ENCODE data around the gene PPM1D.
"Not testable (repeated sequence)": the region's sequence is repeated elsewhere in the genome, so short reads cannot be mapped to it uniquely, and the experiment has no call there.

Gene PPM1D

GRCh38 chr17:60602871-60603270, 2.9 kb downstream of the PPM1D start:
- Histone ChIP-seq H3K27ac (ENCODE audit: low read depth, low read length) (no peak overlapping the region), H4K20me1 (ENCODE audit: low read depth, low read length) (peaks cover 3% of the 10 kb centered on the region; the same call in 1 of the 2 replicates)

GRCh38 chr17:60603477-60603876, 3.5 kb downstream of the PPM1D start:
- not testable (repeated sequence) for H4K20me1 ChIP-seq (ENCODE audit: low read depth, low read length); H3K4me3 ChIP-seq (ENCODE audit: insufficient read depth, low read length, poor library complexity, severe bottlenecking); H3F3A ChIP-seq (ENCODE audit: insufficient read depth); H3K9me2 ChIP-seq (replicated peaks; ENCODE audit: insufficient read depth, low read length); H3K27ac ChIP-seq (ENCODE audit: low read depth, low read length); H3K9ac ChIP-seq (ENCODE audit: low read length); H3K9me3 ChIP-seq (ENCODE audit: insufficient read depth, low read length); H3K36me3 ChIP-seq (ENCODE audit: low read length); H3K27me3 ChIP-seq (ENCODE audit: low read length); H2AFZ ChIP-seq (ENCODE audit: low read depth, low read length, severe bottlenecking)
- Histone ChIP-seq H3K4me2 (ENCODE audit: low read depth, low read length, poor library complexity, severe bottlenecking) (peak overlapping the region; percentile 69), H3K79me2 (ENCODE audit: insufficient read depth, low read length) (peaks cover 84% of the 10 kb centered on the region)

More at GRCh38 chr17:60602871-60603270, 2.9 kb downstream of the PPM1D start:
- Histone ChIP-seq H3K9ac (ENCODE audit: low read length) (peak overlapping the region; percentile 93), H3K9me3 (ENCODE audit: insufficient read depth, low read length) (no peaks in the 10 kb centered on the region), H3K79me2 (ENCODE audit: insufficient read depth, low read length) (peaks cover 78% of the 10 kb centered on the region), H3K4me3 (ENCODE audit: insufficient read depth, low read length, poor library complexity, severe bottlenecking) (peak overlapping the region; percentile 99), H3F3A (ENCODE audit: insufficient read depth) (0 out of 2 replicates have a peak, but pooled peaks cover 7% of the 10 kb centered on the region), H3K27me3 (ENCODE audit: low read length) (no peaks in the 10 kb centered on the region), H3K36me3 (ENCODE audit: low read length) (no peaks in the 10 kb centered on the region), H2AFZ (ENCODE audit: low read depth, low read length, severe bottlenecking) (no peak overlapping the region), H3K4me2 (ENCODE audit: low read depth, low read length, poor library complexity, severe bottlenecking) (peak overlapping the region; percentile 69), H3K9me2 (replicated peaks; ENCODE audit: insufficient read depth, low read length) (no peaks in the 10 kb centered on the region)
- TF ChIP-seq EZH2phosphoT487 (conservative IDR thresholded peaks at IDR 0.05; ENCODE audit: low read length) = no peak
- no peak for TF ChIP-seq CTCF (IDR thresholded peaks at IDR 0.05; ENCODE audit: insufficient read depth, low read length, poor library complexity, severe bottlenecking)

GRCh38 chr17:60604686-60605334, 4.8 kb downstream of the PPM1D start:
- Histone ChIP-seq H4K20me1 (ENCODE audit: low read depth, low read length) (peaks cover 6% of the 10 kb centered on the region; the same call in 1 of the 2 replicates), H3K4me3 (ENCODE audit: insufficient read depth, low read length, poor library complexity, severe bottlenecking) (no peak overlapping the region), H3K9ac (ENCODE audit: low read length) (no peak overlapping the region), H3K79me2 (ENCODE audit: insufficient read depth, low read length) (peaks cover 97% of the 10 kb centered on the region), H3K4me2 (ENCODE audit: low read depth, low read length, poor library complexity, severe bottlenecking) (no peak overlapping the region), H3K36me3 (ENCODE audit: low read length) (no peaks in the 10 kb centered on the region), H3K9me3 (ENCODE audit: insufficient read depth, low read length) (no peaks in the 10 kb centered on the region), H3K27me3 (ENCODE audit: low read length) (no peaks in the 10 kb centered on the region), H3F3A (ENCODE audit: insufficient read depth) (0 out of 2 replicates have a peak, but pooled peaks cover 10% of the 10 kb centered on the region), H3K9me2 (replicated peaks; ENCODE audit: insufficient read depth, low read length) (no peaks in the 10 kb centered on the region), H3K27ac (ENCODE audit: low read depth, low read length) (no peak overlapping the region), H2AFZ (ENCODE audit: low read depth, low read length, severe bottlenecking) (no peak overlapping the region)
- no peak for TF ChIP-seq CTCF (IDR thresholded peaks at IDR 0.05; ENCODE audit: insufficient read depth, low read length, poor library complexity, severe bottlenecking)
- no peak for TF ChIP-seq EZH2phosphoT487 (conservative IDR thresholded peaks at IDR 0.05; ENCODE audit: low read length)

GRCh38 chr17:60606036-60606435, 6.0 kb downstream of the PPM1D start:
- Histone ChIP-seq H3K27ac (ENCODE audit: low read depth, low read length) (no peak overlapping the region), H2AFZ (ENCODE audit: low read depth, low read length, severe bottlenecking) (no peak overlapping the region), H3K36me3 (ENCODE audit: low read length) (no peaks in the 10 kb centered on the region), H4K20me1 (ENCODE audit: low read depth, low read length) (peaks cover 10% of the 10 kb centered on the region; the same call in 1 of the 2 replicates), H3K79me2 (ENCODE audit: insufficient read depth, low read length) (peaks cover 100% of the 10 kb centered on the region), H3K9me2 (replicated peaks; ENCODE audit: insufficient read depth, low read length) (no peaks in the 10 kb centered on the region), H3K4me2 (ENCODE audit: low read depth, low read length, poor library complexity, severe bottlenecking) (no peak overlapping the region), H3K9me3 (ENCODE audit: insufficient read depth, low read length) (no peaks in the 10 kb centered on the region), H3K9ac (ENCODE audit: low read length) (no peak overlapping the region), H3F3A (ENCODE audit: insufficient read depth) (0 out of 2 replicates have a peak, but pooled peaks cover 4% of the 10 kb centered on the region), H3K4me3 (ENCODE audit: insufficient read depth, low read length, poor library complexity, severe bottlenecking) (no peak overlapping the region), H3K27me3 (ENCODE audit: low read length) (no peaks in the 10 kb centered on the region)
- no peak for TF ChIP-seq EZH2phosphoT487 (conservative IDR thresholded peaks at IDR 0.05; ENCODE audit: low read length)
